ENCODE data around the gene ITGBL1.

DNA sequence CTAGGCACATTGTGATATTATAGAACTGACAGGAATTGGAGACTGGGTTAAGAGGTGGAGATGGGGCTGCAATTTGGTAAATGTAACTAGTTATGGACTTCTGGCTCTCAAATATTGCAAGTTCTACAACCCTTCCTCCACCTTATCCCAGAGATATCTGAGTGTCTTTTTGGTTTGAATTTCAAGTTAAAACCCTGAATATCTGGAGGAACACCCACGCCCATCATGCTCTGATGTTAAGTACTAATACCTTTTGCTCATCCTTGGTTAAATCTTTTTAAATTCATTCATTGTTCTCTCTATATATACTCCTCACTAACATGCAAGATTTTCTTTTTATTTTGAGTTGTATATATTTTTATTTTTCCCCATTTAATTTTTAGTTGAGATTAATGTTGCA is 28.9 kb downstream of the ITGBL1 start:
- TF ChIP-seq, protein P1, sequence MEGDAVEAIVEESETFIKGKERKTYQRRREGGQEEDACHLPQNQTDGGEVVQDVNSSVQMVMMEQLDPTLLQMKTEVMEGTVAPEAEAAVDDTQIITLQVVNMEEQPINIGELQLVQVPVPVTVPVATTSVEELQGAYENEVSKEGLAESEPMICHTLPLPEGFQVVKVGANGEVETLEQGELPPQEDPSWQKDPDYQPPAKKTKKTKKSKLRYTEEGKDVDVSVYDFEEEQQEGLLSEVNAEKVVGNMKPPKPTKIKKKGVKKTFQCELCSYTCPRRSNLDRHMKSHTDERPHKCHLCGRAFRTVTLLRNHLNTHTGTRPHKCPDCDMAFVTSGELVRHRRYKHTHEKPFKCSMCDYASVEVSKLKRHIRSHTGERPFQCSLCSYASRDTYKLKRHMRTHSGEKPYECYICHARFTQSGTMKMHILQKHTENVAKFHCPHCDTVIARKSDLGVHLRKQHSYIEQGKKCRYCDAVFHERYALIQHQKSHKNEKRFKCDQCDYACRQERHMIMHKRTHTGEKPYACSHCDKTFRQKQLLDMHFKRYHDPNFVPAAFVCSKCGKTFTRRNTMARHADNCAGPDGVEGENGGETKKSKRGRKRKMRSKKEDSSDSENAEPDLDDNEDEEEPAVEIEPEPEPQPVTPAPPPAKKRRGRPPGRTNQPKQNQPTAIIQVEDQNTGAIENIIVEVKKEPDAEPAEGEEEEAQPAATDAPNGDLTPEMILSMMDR (conservative IDR thresholded peaks at IDR 0.05; ENCODE audit: low read depth, low read length) = no peak
- TF ChIP-seq EZH2phosphoT487 (IDR thresholded peaks at IDR 0.05; ENCODE audit: borderline replicate concordance, low read length) = no peak
